GM12878 (cell line): ENCODE results near the gene AKR1B15. TPM values are rescaled to one million over a fixed set of nuclear protein-coding genes. Genes with fewer than 3 reads are reported as not detected.
A peak's percentile ranks its signal among the peaks of the same experiment; 100 is the strongest.

Source experiments
- ATAC-seq: fragments of 200-7000 bp; cut with Tn5 transposase; 3 replicates; pipeline ENCODE4 v1.9.1; 2020; ENCODE audit warnings: mild to moderate bottlenecking, moderate library complexity
- BruUV-seq: library from RNA; stranded (reverse); fragments of 400-500 nt; replicated peaks from 2 replicates; lab custom pipeline; 2021; lab: Mats Ljungman, UMichigan
- CTCF ChIA-PET: fragments of 300-600 bp; sonication (Branson Sonifier 250); formaldehyde crosslinking; extraction: SDS; loops from one replicate; lab custom pipeline; 2021; ENCODE audit warnings: inconsistent platforms; lab: Yijun Ruan, JAX
- POLR2A ChIA-PET: fragments of 350-600 bp; formaldehyde crosslinking; extraction: SDS; loops from one replicate; lab custom pipeline; 2021; ENCODE audit warnings: inconsistent platforms; lab: Charles Lee
- RAD21 ChIA-PET: fragments of 300-600 bp; sonication (Branson Sonifier 250); formaldehyde crosslinking; loops from one replicate; lab custom pipeline; 2023; ENCODE audit warnings: antibody characterized with exemption; ENCODE audit not compliant: unreplicated experiment; lab: Charles Lee
- SMC1A ChIA-PET: fragments of 300-600 bp; sonication (Branson Sonifier 250); formaldehyde crosslinking; loops from one replicate; lab custom pipeline; 2023; ENCODE audit not compliant: unreplicated experiment, uncharacterized antibody; lab: Charles Lee
- DNase-seq: peaks from one replicate; pipeline ENCODE4 v3.0.0-alpha.2; 2011; ENCODE audit warnings: low read depth, low spot score
- FAIRE-seq: peaks from 3 replicates; lab custom pipeline; 2011; peaks lifted over from hg19 to GRCh38; lab: Jason Lieb, UNC
- H2AFZ ChIP-seq: 2 replicates; pipeline ENCODE4 v1.6.0; 2011; ENCODE audit warnings: low read depth, low read length, control low read depth; ENCODE audit not compliant: control insufficient read depth
- H3K27ac ChIP-seq: 2 replicates; pipeline ENCODE4 v1.5.1; 2011; ENCODE audit warnings: control low read depth; ENCODE audit not compliant: control insufficient read depth, insufficient read depth
- H3K27me3 ChIP-seq, 2 experiments: replicated peaks in 1 of 2; 2 replicates each; pipeline versions ENCODE4 v1.6.0 to v1.6.1; 2011; ENCODE audit warnings: low read length in 1 of 2; ENCODE audit not compliant: control insufficient read depth in 2 of 2, insufficient read depth in 2 of 2
- H3K36me3 ChIP-seq, 2 experiments: 2 replicates each; pipeline ENCODE4 v1.5.1; 2011; ENCODE audit warnings: low read length in 1 of 2; ENCODE audit not compliant: control insufficient read depth in 2 of 2, insufficient read depth in 2 of 2
- H3K4me1 ChIP-seq: 2 replicates; pipeline ENCODE4 v1.6.1; 2011; ENCODE audit warnings: mild to moderate bottlenecking, low read length, moderate library complexity, mixed read lengths; ENCODE audit not compliant: control insufficient read depth, insufficient read depth
- H3K4me2 ChIP-seq: 2 replicates; pipeline ENCODE4 v1.6.0; 2011; ENCODE audit warnings: control low read depth; ENCODE audit not compliant: control insufficient read depth, insufficient read depth
- H3K4me3 ChIP-seq: fragments of 200-600 bp; sonication (generic); 2 replicates; pipeline ENCODE4 v1.5.1; 2016
- H3K79me2 ChIP-seq: 2 replicates; pipeline ENCODE4 v1.6.0; 2011; ENCODE audit warnings: low read length; ENCODE audit not compliant: control insufficient read depth, insufficient read depth
- H3K9ac ChIP-seq: 2 replicates; pipeline ENCODE4 v1.8.0; 2011; ENCODE audit warnings: low read length, control low read depth, mixed read lengths; ENCODE audit not compliant: control insufficient read depth, insufficient read depth
- H3K9me3 ChIP-seq: replicated peaks from 3 replicates; pipeline ENCODE4 v1.5.1; 2011; ENCODE audit warnings: mild to moderate bottlenecking, low read length; ENCODE audit not compliant: control insufficient read depth, insufficient read depth
- H4K20me1 ChIP-seq: 2 replicates; pipeline ENCODE4 v1.6.0; 2011; ENCODE audit not compliant: control insufficient read depth, insufficient read depth
- CEBPZ ChIP-seq: fragments of 150-350 bp; IDR thresholded peaks from 2 replicates; pipeline ENCODE4 v1.6.1; 2016; ENCODE audit warnings: low read depth, low read length
- E2F4 ChIP-seq: IDR thresholded peaks from 2 replicates; pipeline ENCODE4 v1.6.1; 2012; ENCODE audit warnings: low read depth, low read length, improper control_type of control experiment
- EED ChIP-seq: sonication (generic); IDR thresholded peaks from 2 replicates; pipeline ENCODE4 v1.6.1; 2016; ENCODE audit warnings: antibody characterized with exemption, low read depth
- HDGF ChIP-seq: fragments of 450-650 bp; IDR thresholded peaks from 2 replicates; pipeline ENCODE4 v1.6.1; 2016; ENCODE audit warnings: antibody characterized with exemption
- MEF2B ChIP-seq: fragments of 450-650 bp; IDR thresholded peaks from 2 replicates; pipeline ENCODE4 v1.6.1; 2018; ENCODE audit warnings: mild to moderate bottlenecking, moderate library complexity; ENCODE audit not compliant: partially characterized antibody, poor library complexity, severe bottlenecking
- NFXL1 ChIP-seq: fragments of 450-650 bp; IDR thresholded peaks from 2 replicates; pipeline ENCODE4 v1.6.1; 2017; ENCODE audit warnings: antibody characterized with exemption, mild to moderate bottlenecking, borderline replicate concordance
- RAD51 ChIP-seq: fragments of 450-650 bp; IDR thresholded peaks from 2 replicates; pipeline ENCODE4 v1.6.1; 2016; ENCODE audit warnings: moderate library complexity, mild to moderate bottlenecking, inconsistent platforms
- RCOR1 ChIP-seq: conservative IDR thresholded peaks from 2 replicates; pipeline ENCODE4 v1.6.1; 2012; ENCODE audit warnings: low read depth, low read length, improper control_type of control experiment
- TBL1XR1 ChIP-seq: IDR thresholded peaks from 2 replicates; pipeline ENCODE4 v1.6.1; 2012; ENCODE audit warnings: low read depth, low read length, improper control_type of control experiment
- WGBS: methylation state at CpG from one replicate; pipeline ENCODE4 v1.1.6; 2016; ENCODE audit warnings: low lambda C conversion rate; ENCODE audit not compliant: insufficient replicate concordance, insufficient coverage; ENCODE audit errors: missing lambda C conversion rate; 5-methylcytosine and 5-hydroxymethylcytosine counted together
- in situ Hi-C: fragments of 300-500 bp; cut with MboI; formaldehyde crosslinking; loops from 9 replicates; pipeline ENCODE4 v1.14.3; 2018; ENCODE audit warnings: mixed read lengths
- intact Hi-C: fragments of 100-400 bp; cut with micrococcal nuclease; formaldehyde crosslinking; loops from one replicate; pipeline ENCODE4 v1.14.2; 2022; ENCODE audit not compliant: unreplicated experiment
- polyA plus RNA-seq, 11 experiments: library from polyadenylated mRNA; depleted of rRNA in 4 of 11; unstranded in 6 of 11; stranded (reverse) in 5 of 11; fragments of >200 nt; fragmentation: Nextera tagmentation in 4 of 11; fragmentation: Illumina TruSeq in 1 of 11; extraction: Ambion mirVana in 4 of 11; extraction: Trizol in 1 of 11; gene quantifications; 1 replicate in 1 of 11; 2 replicates in 10 of 11; pipeline versions ENCODE4 v1.2.1 to v1.2.3, GENCODE V29; 2011 to 2016; ENCODE audit warnings: inconsistent platforms in 2 of 11, missing spikeins in 2 of 11, low read depth in 1 of 11
- total RNA-seq, 4 experiments: library from RNA; depleted of rRNA in 3 of 4; stranded (reverse); fragments of >200 nt in 3 of 4; fragmentation: Illumina TruSeq in 1 of 4; extraction: Trizol in 1 of 4; gene quantifications; 2 replicates each; pipeline versions ENCODE4 v1.2.1 to v1.2.3, GENCODE V29; 2013 to 2021
- TF ChIP-seq, protein P1 (sequence below): fragments of 450-650 bp; IDR thresholded peaks from 2 replicates; pipeline ENCODE4 v1.6.1; 2016; ENCODE audit warnings: mild to moderate bottlenecking, moderate library complexity, borderline replicate concordance
- TF ChIP-seq, protein P2 (sequence below): IDR thresholded peaks from 2 replicates; pipeline ENCODE4 v1.6.1; 2012; ENCODE audit warnings: low read depth, low read length, improper control_type of control experiment

Gene AKR1B15
- total and polyA plus RNA-seq, 10 of the 15 experiments (the other 5 are each of a cell fraction or from before 2014, with no cell fraction given): 0.06 TPM; not detected in 9

GRCh38 chr7:134514663-134515062 is 34.2 kb upstream of the AKR1B15 start:
- 0% methylated on average over 4 of the region's 4 CpGs for WGBS
- H3K79me2 ChIP-seq: no peaks in the 10 kb centered on the region
- BruUV-seq: no TSS peak
- CTCF ChIA-PET: interaction anchor here (0.6 to 7.5 kb wide), 33 partner anchors 10 to 907 kb away, joined by 3 to 129 read pairs (median 5); partner anchors contain the start of genes AKR1B1, AKR1B10 and AKR1B15
- in situ Hi-C loops: loop anchor here (5.0 kb wide), 2 partner anchors 82 to 88 kb away; no protein-coding TSS in a partner anchor
- no peaks in the 10 kb centered on the region for H3K36me3 ChIP-seq
- RAD21 ChIA-PET: interaction anchor here (1.0 to 2.1 kb wide), 7 partner anchors 33 to 97 kb away, joined by 3 to 23 read pairs (median 9); no protein-coding TSS in a partner anchor
- H3K9me3 ChIP-seq: no peaks in the 10 kb centered on the region
- ATAC-seq (peak; percentile 84), FAIRE-seq (peak; percentile 74), DNase-seq (peak; percentile 13)
- H3K27ac ChIP-seq: no peak overlapping the region
- SMC1A ChIA-PET: interaction anchor here (0.6 to 6.7 kb wide), 10 partner anchors 32 to 760 kb away, joined by 3 to 75 read pairs (median 6); partner anchors contain the start of gene AKR1B15
- POLR2A ChIA-PET: no interaction called here
- H2AFZ ChIP-seq: no peak overlapping the region
- intact Hi-C loops: loop anchor here (1.0 to 10.0 kb wide), 3 partner anchors 33 to 430 kb away; partner anchors contain the start of gene AKR1B15
- H3K4me2 ChIP-seq: no peak overlapping the region
- H3K4me3 ChIP-seq: no peak overlapping the region
- H3K9ac ChIP-seq: no peak overlapping the region
- H3K27me3 ChIP-seq: no peaks in the 10 kb centered on the region; a peak in 1 of 4 replicates
- H3K4me1 ChIP-seq: no peaks in the 10 kb centered on the region
- no peaks in the 10 kb centered on the region for H4K20me1 ChIP-seq
- no peak for TF ChIP-seq E2F4
- TF ChIP-seq CEBPZ: no peak
- TF ChIP-seq TBL1XR1: no peak
- no peak for TF ChIP-seq EED
- TF ChIP-seq, protein P1, sequence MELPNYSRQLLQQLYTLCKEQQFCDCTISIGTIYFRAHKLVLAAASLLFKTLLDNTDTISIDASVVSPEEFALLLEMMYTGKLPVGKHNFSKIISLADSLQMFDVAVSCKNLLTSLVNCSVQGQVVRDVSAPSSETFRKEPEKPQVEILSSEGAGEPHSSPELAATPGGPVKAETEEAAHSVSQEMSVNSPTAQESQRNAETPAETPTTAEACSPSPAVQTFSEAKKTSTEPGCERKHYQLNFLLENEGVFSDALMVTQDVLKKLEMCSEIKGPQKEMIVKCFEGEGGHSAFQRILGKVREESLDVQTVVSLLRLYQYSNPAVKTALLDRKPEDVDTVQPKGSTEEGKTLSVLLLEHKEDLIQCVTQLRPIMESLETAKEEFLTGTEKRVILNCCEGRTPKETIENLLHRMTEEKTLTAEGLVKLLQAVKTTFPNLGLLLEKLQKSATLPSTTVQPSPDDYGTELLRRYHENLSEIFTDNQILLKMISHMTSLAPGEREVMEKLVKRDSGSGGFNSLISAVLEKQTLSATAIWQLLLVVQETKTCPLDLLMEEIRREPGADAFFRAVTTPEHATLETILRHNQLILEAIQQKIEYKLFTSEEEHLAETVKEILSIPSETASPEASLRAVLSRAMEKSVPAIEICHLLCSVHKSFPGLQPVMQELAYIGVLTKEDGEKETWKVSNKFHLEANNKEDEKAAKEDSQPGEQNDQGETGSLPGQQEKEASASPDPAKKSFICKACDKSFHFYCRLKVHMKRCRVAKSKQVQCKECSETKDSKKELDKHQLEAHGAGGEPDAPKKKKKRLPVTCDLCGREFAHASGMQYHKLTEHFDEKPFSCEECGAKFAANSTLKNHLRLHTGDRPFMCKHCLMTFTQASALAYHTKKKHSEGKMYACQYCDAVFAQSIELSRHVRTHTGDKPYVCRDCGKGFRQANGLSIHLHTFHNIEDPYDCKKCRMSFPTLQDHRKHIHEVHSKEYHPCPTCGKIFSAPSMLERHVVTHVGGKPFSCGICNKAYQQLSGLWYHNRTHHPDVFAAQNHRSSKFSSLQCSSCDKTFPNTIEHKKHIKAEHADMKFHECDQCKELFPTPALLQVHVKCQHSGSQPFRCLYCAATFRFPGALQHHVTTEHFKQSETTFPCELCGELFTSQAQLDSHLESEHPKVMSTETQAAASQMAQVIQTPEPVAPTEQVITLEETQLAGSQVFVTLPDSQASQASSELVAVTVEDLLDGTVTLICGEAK: no peak
- TF ChIP-seq MEF2B: no peak
- TF ChIP-seq RAD51: no peak
- TF ChIP-seq HDGF: no peak
- no peak for TF ChIP-seq RCOR1
- TF ChIP-seq, protein P2, sequence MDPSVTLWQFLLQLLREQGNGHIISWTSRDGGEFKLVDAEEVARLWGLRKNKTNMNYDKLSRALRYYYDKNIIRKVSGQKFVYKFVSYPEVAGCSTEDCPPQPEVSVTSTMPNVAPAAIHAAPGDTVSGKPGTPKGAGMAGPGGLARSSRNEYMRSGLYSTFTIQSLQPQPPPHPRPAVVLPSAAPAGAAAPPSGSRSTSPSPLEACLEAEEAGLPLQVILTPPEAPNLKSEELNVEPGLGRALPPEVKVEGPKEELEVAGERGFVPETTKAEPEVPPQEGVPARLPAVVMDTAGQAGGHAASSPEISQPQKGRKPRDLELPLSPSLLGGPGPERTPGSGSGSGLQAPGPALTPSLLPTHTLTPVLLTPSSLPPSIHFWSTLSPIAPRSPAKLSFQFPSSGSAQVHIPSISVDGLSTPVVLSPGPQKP: no peak
- no peak for TF ChIP-seq NFXL1
